KMS-11 (cell line): ENCODE measurements around the gene EPHB3.
A peak's percentile ranks its signal among the peaks of the same experiment; 100 is the strongest.

ENCODE experiments used
- H2AFZ ChIP-seq: fragments of 200-600 bp; sonication (generic); 2 replicates; pipeline ENCODE4 v1.6.1; 2016; ENCODE audit warnings: antibody characterized with exemption, mixed run types, low read depth
- H3K27ac ChIP-seq: fragments of 200-600 bp; sonication (generic); 2 replicates; pipeline ENCODE4 v1.6.1; 2016; ENCODE audit warnings: mild to moderate bottlenecking, mixed run types
- H3K27me3 ChIP-seq: fragments of 200-600 bp; sonication (generic); 2 replicates; pipeline ENCODE4 v1.6.1; 2017; ENCODE audit warnings: mild to moderate bottlenecking, low read depth, mixed run types, moderate library complexity; ENCODE audit not compliant: insufficient read depth
- H3K36me3 ChIP-seq: fragments of 200-600 bp; sonication (generic); 2 replicates; pipeline ENCODE4 v1.6.1; 2017; ENCODE audit warnings: mild to moderate bottlenecking, mixed run types; ENCODE audit not compliant: insufficient read depth
- H3K4me1 ChIP-seq: fragments of 200-600 bp; sonication (generic); 2 replicates; pipeline ENCODE4 v1.6.1; 2016; ENCODE audit warnings: mild to moderate bottlenecking, low read depth, mixed run types; ENCODE audit not compliant: poor library complexity, severe bottlenecking
- H3K4me2 ChIP-seq: fragments of 200-600 bp; sonication (generic); 2 replicates; pipeline ENCODE4 v1.7.0; 2016; ENCODE audit warnings: mild to moderate bottlenecking, mixed run types
- H3K4me3 ChIP-seq: fragments of 200-600 bp; sonication (generic); IDR thresholded peaks from 2 replicates; pipeline ENCODE4 v1.6.1; 2017; ENCODE audit warnings: low read depth, low read length, mixed read lengths; ENCODE audit not compliant: insufficient read depth
- H3K79me2 ChIP-seq: fragments of 200-600 bp; sonication (generic); 2 replicates; pipeline ENCODE4 v1.6.1; 2016; ENCODE audit warnings: low read depth, mixed run types; ENCODE audit not compliant: insufficient read depth
- H3K9ac ChIP-seq: fragments of 200-600 bp; sonication (generic); 2 replicates; pipeline ENCODE4 v1.6.1; 2016; ENCODE audit warnings: mild to moderate bottlenecking, mixed run types
- H4K20me1 ChIP-seq: fragments of 200-600 bp; sonication (generic); 2 replicates; pipeline ENCODE4 v1.6.1; 2016; ENCODE audit warnings: mild to moderate bottlenecking, mixed run types; ENCODE audit not compliant: insufficient read depth
- CTCF ChIP-seq: fragments of 200-600 bp; sonication (generic); conservative IDR thresholded peaks from 2 replicates; pipeline ENCODE4 v1.6.1; 2017; ENCODE audit warnings: low read depth, mild to moderate bottlenecking, antibody characterized with exemption, low read length, moderate library complexity, mixed read lengths

Gene EPHB3

GRCh38 chr3:184560531-184560930 lies 1.1 kb upstream of the EPHB3 start:
- peak overlapping the region; percentile 95 for H2AFZ ChIP-seq

GRCh38 chr3:184561913-184562877 lies 610 bp downstream of the EPHB3 start:
- Histone ChIP-seq H3K27me3 (peaks cover 6% of the 10 kb centered on the region; the same call in 1 of the 2 replicates), H3K27ac (no peak overlapping the region)

More at GRCh38 chr3:184560531-184560930, 1.1 kb upstream of the EPHB3 start:
- Histone ChIP-seq H3K4me3 (no peak overlapping the region), H3K79me2 (no peaks in the 10 kb centered on the region), H3K4me2 (peak overlapping the region; percentile 94), H4K20me1 (no peaks in the 10 kb centered on the region), H3K9ac (no peak overlapping the region; the same call in 1 of the 2 replicates), H3K4me1 (peaks cover 7% of the 10 kb centered on the region), H3K27me3 (peaks cover 13% of the 10 kb centered on the region; the same call in 1 of the 2 replicates), H3K36me3 (no peaks in the 10 kb centered on the region), H3K27ac (no peak overlapping the region)
- no peak for TF ChIP-seq CTCF

GRCh38 chr3:184562878-184563560 lies 1.4 kb downstream of the EPHB3 start:
- Histone ChIP-seq H3K27me3 (peaks cover 6% of the 10 kb centered on the region; the same call in 1 of the 2 replicates), H2AFZ (no peak overlapping the region), H4K20me1 (no peaks in the 10 kb centered on the region), H3K4me2 (no peak overlapping the region), H3K4me1 (peaks cover 7% of the 10 kb centered on the region), H3K36me3 (no peaks in the 10 kb centered on the region), H3K4me3 (no peak overlapping the region), H3K9ac (no peak overlapping the region), H3K27ac (no peak overlapping the region), H3K79me2 (no peaks in the 10 kb centered on the region)
- no peak for TF ChIP-seq CTCF

More at GRCh38 chr3:184561913-184562877, 610 bp downstream of the EPHB3 start:
- no peak overlapping the region for H3K4me3 ChIP-seq
- H3K4me1 ChIP-seq = peaks cover 7% of the 10 kb centered on the region
- no peaks in the 10 kb centered on the region for H3K36me3 ChIP-seq
- TF ChIP-seq CTCF = no peak
- peak overlapping the region; percentile 95; the same call in 1 of the 2 replicates for H2AFZ ChIP-seq
- H3K4me2 ChIP-seq = peak overlapping the region; percentile 94; the same call in 1 of the 2 replicates
- H4K20me1 ChIP-seq = no peaks in the 10 kb centered on the region
- no peaks in the 10 kb centered on the region for H3K79me2 ChIP-seq
- no peak overlapping the region for H3K9ac ChIP-seq

- Histone ChIP-seq H4K20me1 (no peaks in the 10 kb centered on the region), H3K4me3 (no peak overlapping the region), H3K4me2 (no peak overlapping the region), H3K27ac (no peak overlapping the region), H2AFZ (no peak overlapping the region), H3K79me2 (no peaks in the 10 kb centered on the region), H3K4me1 (peaks cover 7% of the 10 kb centered on the region), H3K36me3 (no peaks in the 10 kb centered on the region), H3K27me3 (peaks cover 6% of the 10 kb centered on the region; the same call in 1 of the 2 replicates), H3K9ac (no peak overlapping the region)
- no peak for TF ChIP-seq CTCF
Observed at GRCh38 chr3:184563561-184563925, 2.0 kb downstream of the EPHB3 start.
